Pulmonary artery endothelial cell (primary cell): ENCODE measurements around the gene SLC25A4. TPM values are rescaled to one million over a fixed set of nuclear protein-coding genes. Genes with fewer than 3 reads are reported as not detected.
A peak's percentile ranks its signal among the peaks of the same experiment; 100 is the strongest.

Experiments used
- DNase-seq: peaks from one replicate; pipeline ENCODE4 v3.0.0-alpha.2; 2011; ENCODE audit warnings: low read depth, low spot score
- total RNA-seq: library from RNA; depleted of rRNA; stranded (reverse); fragments of >200 nt; gene quantifications from 2 replicates; pipeline ENCODE4 v1.2.3, GENCODE V29; 2014

The SLC25A4 gene
- total RNA-seq, 1 donor from 2014 or later: 8.8 TPM

DNA sequence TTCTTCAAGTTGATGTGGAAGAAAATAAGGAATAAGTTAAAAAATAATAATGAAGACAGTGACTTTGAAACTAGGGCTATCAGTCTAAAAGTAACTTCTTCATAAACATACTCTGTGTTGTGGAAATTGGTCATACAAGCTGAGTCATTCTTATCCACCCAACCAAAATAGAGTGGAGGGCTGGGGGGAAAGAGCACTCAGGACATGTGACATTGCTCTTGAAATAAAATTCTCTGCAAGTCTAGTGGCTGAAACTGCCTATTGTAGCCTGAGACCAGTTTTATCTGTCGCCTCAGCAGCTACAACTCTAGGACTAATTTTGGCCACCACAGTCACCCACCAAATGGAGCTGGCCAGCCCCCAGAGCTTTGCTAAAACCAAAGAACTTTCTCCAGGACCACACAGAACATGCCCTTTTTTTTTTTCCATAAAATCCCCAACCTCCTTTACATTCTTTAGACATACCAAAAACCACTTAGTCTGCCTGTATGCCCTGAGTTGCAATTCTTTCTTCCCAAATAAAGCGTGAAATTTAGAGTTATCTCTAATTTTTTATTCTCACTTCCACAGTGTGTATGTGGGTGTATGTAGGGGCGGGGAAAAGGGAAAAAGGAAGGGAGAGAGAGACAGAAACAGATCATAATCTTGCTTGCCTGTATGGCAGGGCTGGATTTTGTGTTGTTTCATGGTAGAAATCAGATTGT, 23.0 kb upstream of the SLC25A4 start:
- no peak for DNase-seq

- no peak for DNase-seq
These were observed 22.5 kb upstream of the SLC25A4 start for GRCh38 chr4:185120631-185120946.

- no peak for DNase-seq
These were observed 20.3 kb upstream of the SLC25A4 start for GRCh38 chr4:185122681-185123345.

- DNase-seq: no peak
These were observed 19.1 kb upstream of the SLC25A4 start for GRCh38 chr4:185124006-185124405.

DNA sequence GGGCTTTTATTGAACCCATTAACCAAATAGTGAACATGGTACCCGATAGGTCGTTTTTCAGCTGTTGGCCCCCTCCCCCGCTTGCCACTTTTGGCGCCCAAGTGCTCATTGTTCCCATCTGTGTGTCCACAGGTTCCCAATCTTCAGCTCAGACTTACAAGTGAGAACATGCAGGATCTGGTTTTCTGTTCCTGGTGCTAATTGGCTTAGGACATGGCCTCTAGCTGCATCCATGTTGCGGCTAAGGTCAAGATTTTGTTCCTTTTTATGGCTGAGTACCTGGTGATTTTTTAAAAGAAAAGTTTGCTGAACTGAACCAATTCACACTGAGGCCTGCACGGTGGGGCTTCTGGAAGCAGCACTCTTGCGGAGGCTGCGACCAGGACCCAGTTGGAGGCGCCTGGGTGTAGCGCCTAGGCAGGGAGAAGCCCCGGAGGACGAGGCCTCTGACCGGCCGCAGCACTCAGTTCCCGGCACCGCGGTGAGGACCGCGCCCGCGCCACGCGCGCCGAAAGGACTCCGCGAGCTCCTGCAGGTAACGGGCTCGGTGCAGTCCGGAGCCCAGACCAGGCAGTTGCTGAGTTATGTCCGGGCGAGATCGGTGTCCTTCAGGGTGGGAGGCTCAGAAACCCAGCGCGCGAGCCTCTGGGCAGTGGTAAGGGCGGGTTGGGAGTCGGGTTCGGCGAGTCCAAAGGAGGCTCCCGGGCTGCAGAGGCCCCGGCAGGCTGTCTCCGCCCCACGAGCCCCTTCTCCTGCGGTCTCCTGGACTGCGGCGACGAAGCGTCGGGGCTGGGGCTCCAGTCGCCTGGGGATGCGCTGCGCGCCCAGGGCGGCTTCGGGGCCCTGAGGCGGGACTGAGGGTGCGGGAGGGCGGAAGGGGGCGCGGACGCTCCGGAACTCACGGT, 15.8 kb upstream of the SLC25A4 start:
- no peak for DNase-seq

- no peak for DNase-seq
These were observed 14.6 kb upstream of the SLC25A4 start for GRCh38 chr4:185128272-185129119.

DNA sequence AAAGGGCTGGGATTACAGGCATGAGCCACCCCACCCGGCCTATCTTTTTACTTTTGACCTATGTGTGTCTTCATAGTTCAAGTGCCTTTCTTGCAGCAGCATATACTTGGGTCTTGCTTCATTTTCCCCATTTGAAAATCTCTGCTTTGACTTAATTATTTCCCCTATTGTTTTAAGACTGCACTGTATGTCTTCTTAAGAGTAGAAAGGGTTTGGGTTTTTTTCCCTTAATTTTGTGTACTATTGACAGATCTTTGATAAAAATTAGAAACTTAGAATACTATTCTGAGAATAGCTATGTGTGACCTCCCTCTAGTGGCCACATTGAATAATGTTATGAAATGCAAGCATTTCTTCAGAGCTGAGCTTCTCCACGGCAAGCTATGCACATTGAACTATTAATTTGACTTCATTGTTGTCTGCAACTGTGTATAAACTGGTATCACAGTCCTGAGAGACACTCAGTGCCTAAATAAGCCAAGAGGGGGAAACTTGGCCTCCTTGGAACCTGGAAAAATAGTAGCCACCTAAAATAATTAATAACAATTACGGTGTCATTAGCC, 8.7 kb upstream of the SLC25A4 start:
- no peak for DNase-seq

GRCh38 chr4:185137233-185137925, 5.7 kb upstream of the SLC25A4 start:
- no peak for DNase-seq

GRCh38 chr4:185138161-185138560, 4.9 kb upstream of the SLC25A4 start:
- DNase-seq: peak; percentile 1

DNA sequence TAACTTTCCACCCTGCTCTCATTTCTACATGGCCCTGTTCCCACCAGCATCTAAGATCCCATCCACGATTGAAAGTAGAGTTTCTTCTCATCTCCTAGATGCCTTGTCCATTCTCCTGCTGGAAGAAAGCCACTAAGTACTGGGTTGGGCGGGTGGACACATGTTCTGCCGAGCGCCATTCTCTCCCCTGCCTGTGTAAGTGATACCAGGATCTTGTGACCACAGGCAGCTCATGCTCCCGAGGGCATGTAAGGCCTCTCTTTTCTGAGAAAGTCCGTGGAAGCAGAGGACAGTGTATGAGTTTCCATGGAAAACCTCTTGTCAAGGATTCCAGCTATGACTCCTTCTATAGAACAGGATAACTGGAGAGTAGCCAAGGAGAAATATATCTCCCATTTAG, 3.3 kb upstream of the SLC25A4 start:
- no peak for DNase-seq

DNA sequence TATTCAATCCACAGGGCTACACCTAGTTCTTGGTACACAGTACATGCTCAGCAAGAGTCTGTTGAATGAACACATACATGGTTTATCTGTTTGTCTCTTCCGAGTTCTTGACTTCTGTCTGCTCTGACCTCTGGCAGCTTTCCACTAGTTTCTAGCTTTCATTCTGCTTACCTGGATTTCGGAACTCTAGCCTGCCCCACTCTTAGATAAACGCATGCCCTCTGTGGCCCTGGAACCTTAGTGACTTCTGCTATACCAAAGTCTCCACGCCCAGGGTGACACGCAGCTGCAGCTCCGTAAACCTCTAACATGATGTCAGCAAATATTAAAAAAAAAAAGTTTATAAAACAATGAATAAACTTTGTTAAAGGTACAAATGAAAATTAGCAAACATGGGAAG, 1.3 kb upstream of the SLC25A4 start:
- no peak for DNase-seq

- no peak for DNase-seq
These were observed 528 bp upstream of the SLC25A4 start for GRCh38 chr4:185142564-185142911.

- no peak for DNase-seq
These were observed 519 bp downstream of the SLC25A4 start for GRCh38 chr4:185143601-185143969.

- no peak for DNase-seq
These were observed 1.7 kb downstream of the SLC25A4 start for GRCh38 chr4:185144601-185145240.

DNA sequence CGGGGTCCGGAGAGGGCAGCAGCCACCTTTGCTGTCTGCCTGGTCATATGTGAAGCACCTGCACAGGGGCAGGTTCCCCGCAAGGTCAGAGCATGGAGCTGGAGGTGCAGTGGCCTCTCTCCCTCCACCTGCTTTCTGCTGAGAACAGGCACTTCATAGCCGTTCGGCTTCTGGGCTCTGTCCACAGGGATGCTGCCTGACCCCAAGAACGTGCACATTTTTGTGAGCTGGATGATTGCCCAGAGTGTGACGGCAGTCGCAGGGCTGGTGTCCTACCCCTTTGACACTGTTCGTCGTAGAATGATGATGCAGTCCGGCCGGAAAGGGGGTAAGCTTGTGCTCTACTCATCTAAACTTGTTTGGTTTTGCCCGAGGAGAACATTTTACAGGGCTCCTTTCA, 2.5 kb downstream of the SLC25A4 start:
- DNase-seq: no peak

- DNase-seq: no peak
These were observed 6.3 kb downstream of the SLC25A4 start for GRCh38 chr4:185149392-185149791.

DNA sequence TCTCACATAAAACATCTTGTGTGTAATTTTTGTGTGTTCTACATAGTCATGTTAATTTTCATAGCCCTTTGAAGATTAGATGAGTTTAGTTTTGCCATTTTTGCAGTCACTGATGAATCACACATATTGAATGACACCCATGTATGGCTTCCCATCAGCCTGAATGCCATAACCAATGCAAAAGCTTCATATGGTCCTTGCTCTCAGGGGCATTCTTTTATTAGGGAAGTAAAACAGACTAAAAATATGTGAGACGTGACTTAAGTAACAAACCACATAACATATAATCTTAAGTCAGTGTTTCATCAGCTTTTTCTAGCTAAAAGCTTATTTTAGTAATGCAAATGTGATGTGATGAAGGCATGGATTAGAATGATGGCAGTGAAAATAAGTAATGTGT, 8.2 kb downstream of the SLC25A4 start:
- DNase-seq: no peak

DNA sequence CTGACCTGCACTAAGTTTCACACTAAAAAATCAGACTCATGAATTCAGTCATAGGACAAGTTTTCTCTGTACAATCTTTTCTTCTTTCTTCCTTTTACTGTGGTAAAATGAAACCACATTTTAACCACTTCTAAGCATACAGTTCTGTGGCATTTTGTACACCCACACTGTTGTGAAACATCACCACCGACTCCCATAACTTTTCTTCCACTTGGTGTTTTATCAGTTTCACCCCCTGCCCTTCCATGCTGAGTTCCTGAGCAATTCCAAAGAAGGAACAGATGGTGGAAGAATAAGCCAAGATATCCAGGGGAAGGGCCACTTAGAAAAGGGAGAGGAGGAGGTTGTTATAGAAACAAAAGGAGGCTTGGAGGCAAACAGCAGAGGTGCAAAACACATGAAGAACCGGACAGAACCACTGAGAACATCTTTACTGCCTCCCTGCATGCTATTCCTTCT, 22.6 kb downstream of the SLC25A4 start:
- DNase-seq: no peak

DNA sequence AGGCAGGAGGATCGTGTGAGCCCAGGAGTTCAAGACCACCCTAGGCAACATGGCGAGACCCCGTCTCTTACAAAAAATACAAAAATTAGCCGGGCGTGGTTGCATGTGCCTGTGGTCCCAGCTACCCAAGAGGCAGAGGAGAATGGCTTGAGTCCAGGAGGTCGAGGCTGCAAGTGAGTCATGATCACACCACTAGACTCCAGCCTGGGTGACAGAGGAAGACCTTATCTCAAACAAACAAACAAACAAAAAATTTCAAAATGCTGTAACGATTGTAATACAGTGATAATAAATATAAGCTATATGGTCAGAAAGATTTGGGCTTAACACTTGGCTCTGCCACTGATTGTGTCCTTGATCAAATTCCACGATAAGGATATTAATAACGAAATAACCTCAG, 24.2 kb downstream of the SLC25A4 start:
- no peak for DNase-seq
